ENCODE measurements around the gene ADAM15.

DNA sequence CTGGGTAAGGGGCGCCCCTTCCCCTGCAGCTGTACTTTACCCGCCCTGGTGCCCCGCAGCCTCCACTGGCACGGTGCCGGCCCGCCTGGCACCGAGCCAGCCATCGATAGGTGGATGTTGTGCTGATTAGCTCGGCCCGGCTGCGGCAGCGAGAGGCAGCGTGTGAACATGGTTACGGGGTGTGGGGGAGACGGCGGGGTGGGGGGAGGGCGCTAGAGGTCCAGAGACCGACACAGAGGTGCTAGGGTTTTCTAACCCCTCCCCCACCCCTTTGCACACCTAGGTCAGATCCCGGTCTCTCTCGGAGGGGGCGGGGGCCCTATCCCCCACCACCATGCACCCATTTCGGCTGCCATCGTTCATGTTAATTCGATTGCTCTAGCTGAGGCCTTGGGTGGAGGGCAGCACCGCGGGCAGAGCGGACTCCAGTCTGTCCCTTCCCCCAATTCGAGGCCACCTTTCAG is 19.1 kb downstream of the ADAM15 start:
- TF ChIP-seq, protein P1, sequence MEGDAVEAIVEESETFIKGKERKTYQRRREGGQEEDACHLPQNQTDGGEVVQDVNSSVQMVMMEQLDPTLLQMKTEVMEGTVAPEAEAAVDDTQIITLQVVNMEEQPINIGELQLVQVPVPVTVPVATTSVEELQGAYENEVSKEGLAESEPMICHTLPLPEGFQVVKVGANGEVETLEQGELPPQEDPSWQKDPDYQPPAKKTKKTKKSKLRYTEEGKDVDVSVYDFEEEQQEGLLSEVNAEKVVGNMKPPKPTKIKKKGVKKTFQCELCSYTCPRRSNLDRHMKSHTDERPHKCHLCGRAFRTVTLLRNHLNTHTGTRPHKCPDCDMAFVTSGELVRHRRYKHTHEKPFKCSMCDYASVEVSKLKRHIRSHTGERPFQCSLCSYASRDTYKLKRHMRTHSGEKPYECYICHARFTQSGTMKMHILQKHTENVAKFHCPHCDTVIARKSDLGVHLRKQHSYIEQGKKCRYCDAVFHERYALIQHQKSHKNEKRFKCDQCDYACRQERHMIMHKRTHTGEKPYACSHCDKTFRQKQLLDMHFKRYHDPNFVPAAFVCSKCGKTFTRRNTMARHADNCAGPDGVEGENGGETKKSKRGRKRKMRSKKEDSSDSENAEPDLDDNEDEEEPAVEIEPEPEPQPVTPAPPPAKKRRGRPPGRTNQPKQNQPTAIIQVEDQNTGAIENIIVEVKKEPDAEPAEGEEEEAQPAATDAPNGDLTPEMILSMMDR (IDR thresholded peaks at IDR 0.05) = no peak
- TF ChIP-seq POLR2A (IDR thresholded peaks at IDR 0.05) = no peak

Measured in breast epithelium (tissue), 3 donors.